ENCODE measurements around the gene GALNTL6. TPM values are rescaled to one million over a fixed set of nuclear protein-coding genes. Genes with fewer than 3 reads are reported as not detected.

Gene GALNTL6
- total RNA-seq, 1 experiment from 2014 or later = not detected

DNA sequence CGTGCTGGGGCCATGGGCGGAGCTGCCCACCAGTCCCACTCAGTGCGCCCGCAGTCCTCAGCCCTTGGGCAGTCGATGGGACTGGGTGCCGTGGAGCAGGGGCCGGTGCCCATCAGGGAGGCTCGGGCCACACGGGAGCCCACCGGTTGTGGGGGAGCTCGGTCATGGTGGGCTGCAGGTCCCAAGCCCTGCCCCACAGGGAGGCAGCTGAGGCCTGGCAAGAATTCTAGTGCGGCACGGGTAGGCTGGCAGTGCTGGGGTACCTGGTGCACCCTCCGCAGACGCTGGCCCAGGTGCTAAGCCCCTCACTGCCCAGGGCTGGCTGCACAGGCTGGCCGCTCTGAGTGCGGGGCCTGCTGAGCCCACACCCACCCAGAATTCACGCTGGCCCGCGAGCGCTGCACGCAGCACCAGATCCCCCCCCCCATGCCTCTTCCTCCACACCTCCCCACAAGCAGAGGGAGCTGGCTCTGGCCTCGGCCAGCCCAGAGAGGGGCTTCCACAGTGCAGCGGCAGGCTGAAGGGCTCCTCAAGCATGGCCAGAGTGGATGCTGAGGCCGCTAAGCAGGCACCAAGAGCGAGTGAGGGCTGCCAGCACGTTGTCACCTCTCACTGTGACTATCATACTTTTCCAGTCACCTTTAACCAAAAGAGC lies 564.4 kb downstream of the GALNTL6 start:
- H3K4ac ChIP-seq (ENCODE audit: low read depth, low read length) = no peak overlapping the region
- H2BK20ac ChIP-seq (ENCODE audit: low read depth, low read length, poor library complexity, severe bottlenecking) = no peak overlapping the region
- H2AK5ac ChIP-seq (ENCODE audit: insufficient read length, low read length) = no peak overlapping the region
- H3K79me2 ChIP-seq (ENCODE audit: insufficient read depth, low read length) = no peaks in the 10 kb centered on the region
- no peaks in the 10 kb centered on the region for H3K79me1 ChIP-seq (ENCODE audit: insufficient read depth, low read depth, low read length, poor library complexity, severe bottlenecking)
- no CpG with 5 or more reads among the region's 27 CpGs for WGBS (ENCODE audit: extremely low coverage, insufficient read length, low lambda C conversion rate)
- H2AFZ ChIP-seq (ENCODE audit: low read length) = no peak overlapping the region
- H4K91ac ChIP-seq (ENCODE audit: insufficient read length, low read depth, low read length) = no peak overlapping the region
- no peaks in the 10 kb centered on the region for H3K23me2 ChIP-seq (ENCODE audit: insufficient read length, low read depth, low read length, poor library complexity, severe bottlenecking)
- peaks cover 2 to 5% (median 5%) of the 10 kb centered on the region in 3 experiments; a peak in 4 of 7 replicates for H3K36me3 Mint-ChIP-seq (ENCODE audit: insufficient read depth in 1 of 3, low read depth in 3 of 3)
- H3K4me1 ChIP-seq (ENCODE audit: insufficient read depth, low read length) = no peaks in the 10 kb centered on the region
- no peak overlapping the region for H3K23ac ChIP-seq (ENCODE audit: insufficient read length, low read depth, low read length)
- TF ChIP-seq, protein P1, sequence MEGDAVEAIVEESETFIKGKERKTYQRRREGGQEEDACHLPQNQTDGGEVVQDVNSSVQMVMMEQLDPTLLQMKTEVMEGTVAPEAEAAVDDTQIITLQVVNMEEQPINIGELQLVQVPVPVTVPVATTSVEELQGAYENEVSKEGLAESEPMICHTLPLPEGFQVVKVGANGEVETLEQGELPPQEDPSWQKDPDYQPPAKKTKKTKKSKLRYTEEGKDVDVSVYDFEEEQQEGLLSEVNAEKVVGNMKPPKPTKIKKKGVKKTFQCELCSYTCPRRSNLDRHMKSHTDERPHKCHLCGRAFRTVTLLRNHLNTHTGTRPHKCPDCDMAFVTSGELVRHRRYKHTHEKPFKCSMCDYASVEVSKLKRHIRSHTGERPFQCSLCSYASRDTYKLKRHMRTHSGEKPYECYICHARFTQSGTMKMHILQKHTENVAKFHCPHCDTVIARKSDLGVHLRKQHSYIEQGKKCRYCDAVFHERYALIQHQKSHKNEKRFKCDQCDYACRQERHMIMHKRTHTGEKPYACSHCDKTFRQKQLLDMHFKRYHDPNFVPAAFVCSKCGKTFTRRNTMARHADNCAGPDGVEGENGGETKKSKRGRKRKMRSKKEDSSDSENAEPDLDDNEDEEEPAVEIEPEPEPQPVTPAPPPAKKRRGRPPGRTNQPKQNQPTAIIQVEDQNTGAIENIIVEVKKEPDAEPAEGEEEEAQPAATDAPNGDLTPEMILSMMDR (conservative IDR thresholded peaks at IDR 0.05) = no peak
- H3K56ac ChIP-seq (ENCODE audit: insufficient read length, low read depth, low read length) = no peak overlapping the region
- H3K18ac ChIP-seq (ENCODE audit: insufficient read length, low read depth, low read length) = no peak overlapping the region
- no peak overlapping the region for H3K4me2 ChIP-seq (ENCODE audit: insufficient read depth, insufficient read length, low read length)
- DNase-seq = no peak
- H2BK15ac ChIP-seq (ENCODE audit: low read depth, low read length) = no peak overlapping the region
- H2BK5ac ChIP-seq (ENCODE audit: insufficient read length, low read length) = no peak overlapping the region
- no peak overlapping the region for H4K5ac ChIP-seq (ENCODE audit: insufficient read length, low read depth, low read length)
- no peak overlapping the region for H3K9ac ChIP-seq (ENCODE audit: extremely low read depth, insufficient read length, low read length)
- H3K9me3 ChIP-seq (ENCODE audit: control insufficient read depth, low read depth, low read length) = no peaks in the 10 kb centered on the region
- H2BK12ac ChIP-seq (ENCODE audit: insufficient read length, low read depth, low read length) = no peak overlapping the region
- H3K27me3 Mint-ChIP-seq (ENCODE audit: low read depth) = no peaks in the 10 kb centered on the region
- peaks cover 3% of the 10 kb centered on the region in 2 experiments; a peak in 4 of 5 replicates for H3K9me3 Mint-ChIP-seq
- H3K4me1 Mint-ChIP-seq = no peaks in the 10 kb centered on the region
- no peaks in the 10 kb centered on the region for H3K27me3 ChIP-seq (ENCODE audit: insufficient read depth, low read length)
- H3K4me3 Mint-ChIP-seq = no peak overlapping the region
- no peak overlapping the region for H4K8ac ChIP-seq (replicated peaks; ENCODE audit: insufficient read length, low read depth, low read length)
- H3K27ac ChIP-seq (ENCODE audit: insufficient read length, low read depth, low read length) = no peak overlapping the region
- H4K20me1 ChIP-seq (ENCODE audit: control insufficient read depth, insufficient read depth, insufficient read length) = no peaks in the 10 kb centered on the region
- H3K14ac ChIP-seq (ENCODE audit: insufficient read depth, low read length) = no peak overlapping the region
- no peak overlapping the region for H2BK120ac ChIP-seq (ENCODE audit: low read depth, low read length, poor library complexity, severe bottlenecking)
- no peak overlapping the region for H3T11ph ChIP-seq (ENCODE audit: low read length)
- no peak overlapping the region for H3K27ac Mint-ChIP-seq
